GM12801 (cell line): Measurements from ENCODE around the gene WBP11.

ENCODE experiments used
- TF ChIP-seq, protein P1 (sequence below): IDR thresholded peaks from one replicate; pipeline ENCODE4 v1.5.1; 2011; ENCODE audit warnings: control low read depth; ENCODE audit not compliant: insufficient read length; ENCODE audit errors: extremely low read depth

The WBP11 gene

DNA sequence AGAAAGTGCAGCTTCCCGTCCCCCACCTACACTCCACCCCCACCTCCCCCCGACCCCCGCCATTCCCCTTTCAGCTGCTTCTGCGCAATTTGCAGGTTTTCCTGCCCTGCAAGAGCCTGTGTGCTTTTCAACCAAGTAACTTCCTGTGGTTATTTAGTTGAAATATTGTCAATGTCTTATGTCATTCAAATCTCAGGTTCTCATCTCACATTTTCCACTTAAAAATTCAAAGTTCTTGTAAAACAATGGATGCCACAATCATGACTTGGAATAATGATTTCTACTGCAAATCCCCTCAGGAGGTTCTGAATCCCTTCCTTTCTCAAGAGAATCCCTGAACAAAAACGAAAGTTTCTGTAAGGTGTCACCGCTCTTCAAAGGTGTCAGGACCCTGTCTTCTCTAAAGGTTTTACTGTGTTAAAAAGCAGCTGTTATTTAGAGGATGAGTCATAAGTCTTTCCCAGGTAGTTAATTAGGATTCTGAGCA lies 31.6 kb downstream of the WBP11 start:
- TF ChIP-seq, protein P1, sequence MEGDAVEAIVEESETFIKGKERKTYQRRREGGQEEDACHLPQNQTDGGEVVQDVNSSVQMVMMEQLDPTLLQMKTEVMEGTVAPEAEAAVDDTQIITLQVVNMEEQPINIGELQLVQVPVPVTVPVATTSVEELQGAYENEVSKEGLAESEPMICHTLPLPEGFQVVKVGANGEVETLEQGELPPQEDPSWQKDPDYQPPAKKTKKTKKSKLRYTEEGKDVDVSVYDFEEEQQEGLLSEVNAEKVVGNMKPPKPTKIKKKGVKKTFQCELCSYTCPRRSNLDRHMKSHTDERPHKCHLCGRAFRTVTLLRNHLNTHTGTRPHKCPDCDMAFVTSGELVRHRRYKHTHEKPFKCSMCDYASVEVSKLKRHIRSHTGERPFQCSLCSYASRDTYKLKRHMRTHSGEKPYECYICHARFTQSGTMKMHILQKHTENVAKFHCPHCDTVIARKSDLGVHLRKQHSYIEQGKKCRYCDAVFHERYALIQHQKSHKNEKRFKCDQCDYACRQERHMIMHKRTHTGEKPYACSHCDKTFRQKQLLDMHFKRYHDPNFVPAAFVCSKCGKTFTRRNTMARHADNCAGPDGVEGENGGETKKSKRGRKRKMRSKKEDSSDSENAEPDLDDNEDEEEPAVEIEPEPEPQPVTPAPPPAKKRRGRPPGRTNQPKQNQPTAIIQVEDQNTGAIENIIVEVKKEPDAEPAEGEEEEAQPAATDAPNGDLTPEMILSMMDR, result no peak

DNA sequence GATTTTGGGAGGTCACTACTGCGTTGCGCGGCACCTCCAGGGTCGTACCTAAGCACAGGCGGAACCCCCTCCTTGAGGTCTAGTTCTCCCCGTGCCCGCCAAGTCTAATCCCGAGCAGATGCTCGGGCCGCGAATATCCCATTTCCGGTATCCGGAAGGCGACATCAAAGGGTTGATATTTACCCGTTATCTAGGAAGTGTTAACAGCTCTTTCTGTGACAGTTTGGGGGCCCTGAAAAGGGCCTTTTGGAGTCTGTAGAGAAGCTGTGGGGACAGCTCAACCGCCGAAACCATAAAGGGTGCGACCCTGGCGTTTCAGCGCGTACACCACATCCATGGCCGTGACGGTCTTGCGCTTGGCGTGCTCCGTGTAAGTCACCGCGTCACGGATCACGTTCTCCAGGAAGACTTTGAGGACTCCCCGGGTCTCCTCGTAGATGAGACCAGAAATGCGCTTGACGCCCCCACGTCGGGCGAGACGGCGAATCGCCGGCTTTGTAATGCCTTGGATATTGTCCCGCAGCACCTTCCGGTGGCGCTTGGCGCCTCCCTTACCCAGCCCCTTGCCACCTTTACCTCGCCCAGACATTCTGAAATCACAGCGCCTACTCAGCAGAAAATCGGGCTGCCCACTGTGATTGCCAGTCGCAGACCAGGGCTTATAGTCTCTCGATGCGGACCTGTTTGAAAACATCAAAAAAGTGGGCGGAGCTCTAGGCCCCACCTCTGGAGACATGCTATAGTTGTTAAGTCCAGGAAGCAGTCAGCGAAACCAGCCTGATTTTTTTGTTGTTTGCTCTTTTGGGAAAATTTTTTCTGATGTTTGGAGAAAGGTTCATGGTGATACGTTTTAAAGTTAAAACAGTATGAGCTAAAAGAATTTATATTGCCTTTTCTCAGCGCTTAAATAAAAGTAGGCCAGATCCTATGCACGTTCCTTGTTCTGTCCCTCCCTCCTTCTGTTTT lies 32.5 kb downstream of the WBP11 start:
- TF ChIP-seq, protein P1, result no peak

DNA sequence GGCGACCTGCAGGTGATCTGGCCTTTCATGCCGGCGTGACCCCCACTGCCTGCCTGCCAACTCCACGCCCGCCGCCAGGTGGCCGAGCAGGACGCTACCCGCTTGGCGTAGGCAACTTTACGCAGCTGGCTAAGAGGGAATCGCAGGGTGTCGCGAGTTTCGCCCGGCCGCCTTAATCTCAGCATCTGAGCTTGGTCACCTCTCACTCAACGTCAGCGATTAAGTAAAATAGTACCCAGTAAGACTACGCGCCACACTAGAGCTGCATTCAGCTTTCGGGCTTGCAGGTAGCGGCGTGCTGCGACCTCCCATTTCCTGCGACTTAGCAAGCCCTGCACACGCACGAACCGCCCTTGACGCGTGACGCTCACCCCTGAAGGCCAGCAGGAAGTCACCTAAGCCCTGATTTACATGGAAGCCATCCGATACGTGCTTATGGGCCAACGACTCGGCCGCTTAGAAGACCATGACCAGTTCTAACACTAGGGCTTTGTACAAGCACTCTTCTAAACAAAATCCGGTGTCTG lies 33.2 kb downstream of the WBP11 start:
- TF ChIP-seq, protein P1, result no peak

DNA sequence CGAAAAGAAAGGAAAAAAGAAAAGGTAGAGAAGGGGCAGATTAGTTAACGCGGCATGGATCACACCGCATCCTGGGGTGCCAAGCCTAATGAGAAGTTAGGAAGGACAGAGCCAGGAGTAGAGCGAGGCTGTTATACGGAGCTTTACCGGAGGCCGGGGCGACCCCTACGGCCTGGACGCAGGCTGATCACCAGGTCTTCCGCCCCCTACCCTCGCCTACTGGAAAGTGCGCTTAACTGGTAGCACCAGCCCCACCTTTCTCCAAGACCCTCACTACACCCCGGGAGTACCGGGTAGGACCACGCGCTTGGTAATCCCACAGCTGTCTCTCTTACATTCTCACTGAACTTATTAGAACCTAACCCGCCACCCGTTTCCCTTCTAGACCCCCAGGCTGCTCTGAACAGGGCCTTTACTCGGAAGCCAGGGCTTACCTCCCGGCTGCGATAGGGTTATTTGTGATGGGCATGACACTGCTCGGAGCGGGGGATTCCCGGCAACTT lies 33.8 kb downstream of the WBP11 start:
- TF ChIP-seq, protein P1, result no peak

DNA sequence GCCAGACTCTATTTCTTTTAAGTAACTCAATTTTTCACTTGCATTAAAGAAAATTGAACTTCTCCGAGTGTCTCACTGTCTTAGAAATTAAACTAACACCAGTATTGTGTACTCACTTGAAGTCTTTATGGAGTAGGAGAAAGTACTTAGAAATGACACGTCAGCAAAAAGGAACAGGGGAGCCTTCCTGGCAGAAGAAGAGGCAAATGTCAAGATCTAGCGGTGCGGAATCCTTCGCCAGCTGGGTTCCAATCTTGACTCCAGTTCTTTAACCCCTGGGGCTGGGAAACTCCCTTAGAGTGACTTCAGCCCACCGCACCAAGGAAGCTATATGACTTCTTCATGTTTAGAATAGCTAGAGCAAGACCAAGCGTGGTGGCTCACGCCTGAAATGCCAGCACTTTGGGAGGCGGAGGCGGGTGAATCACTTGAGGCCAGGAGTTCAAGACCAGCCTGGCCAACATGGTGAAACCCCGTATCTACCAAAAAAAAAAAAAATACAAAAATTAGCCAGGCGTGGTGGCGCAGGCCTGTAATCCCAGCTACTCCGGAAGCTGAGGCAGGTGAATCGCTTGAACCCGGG lies 34.4 kb downstream of the WBP11 start:
- TF ChIP-seq, protein P1, result no peak

DNA sequence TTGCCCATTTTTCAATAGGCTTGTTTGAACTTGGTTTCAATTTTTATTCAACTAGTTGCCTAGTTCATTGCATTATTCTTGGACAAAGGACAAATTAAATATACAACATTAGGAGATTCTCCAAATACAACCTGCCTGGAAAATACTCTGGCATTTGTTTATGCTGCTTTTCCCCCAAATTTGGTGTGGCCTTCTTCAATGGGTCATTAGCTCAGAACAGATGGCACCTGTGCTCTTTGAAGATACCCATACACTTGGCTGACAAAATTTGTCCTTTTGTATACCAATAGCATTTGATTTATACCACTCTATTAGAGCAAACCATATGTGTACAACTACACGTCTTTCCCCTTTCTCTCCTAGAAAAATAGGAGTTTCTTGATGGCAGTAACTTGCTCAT lies 35.7 kb downstream of the WBP11 start:
- TF ChIP-seq, protein P1, result no peak

DNA sequence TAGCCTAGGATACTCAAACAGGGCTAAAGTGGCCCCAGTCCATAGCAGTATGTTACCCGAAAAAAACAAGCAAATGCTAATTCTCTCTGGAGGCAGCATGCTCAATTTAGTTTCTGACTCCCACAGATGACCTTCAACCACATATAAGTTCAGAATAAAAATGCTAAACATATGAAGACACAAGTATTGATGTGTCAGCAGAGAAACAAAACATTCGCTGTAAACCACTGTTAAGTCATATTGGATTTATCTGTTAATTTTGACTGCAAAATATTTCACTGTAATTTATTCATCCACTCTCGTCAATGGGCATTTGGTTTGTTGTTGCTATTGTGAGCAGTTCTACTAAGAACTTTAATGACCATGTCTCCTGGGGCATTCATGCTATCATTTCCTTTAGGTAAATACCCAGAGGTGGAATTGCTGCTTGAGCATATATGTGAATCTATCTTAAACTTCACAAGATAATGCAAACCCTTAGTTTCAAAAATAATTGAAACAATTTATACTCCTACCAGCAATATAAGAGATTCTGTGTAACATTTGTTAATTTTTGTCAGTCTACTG lies 36.5 kb downstream of the WBP11 start:
- TF ChIP-seq, protein P1, result no peak
